Epithelial cell of proximal tubule (primary cell): ENCODE measurements around the gene NRXN2. TPM values are rescaled to one million over a fixed set of nuclear protein-coding genes. Genes with fewer than 3 reads are reported as not detected.

Source experiments
- DNase-seq: peaks from one replicate; pipeline ENCODE4 v3.0.0-alpha.2; 2011; ENCODE audit warnings: low read depth
- H3K4me3 ChIP-seq: 2 replicates; pipeline ENCODE4 v1.5.1; 2011; ENCODE audit warnings: low read depth, mild to moderate bottlenecking, low read length
- CTCF ChIP-seq: conservative IDR thresholded peaks from 2 replicates; pipeline ENCODE4 v1.5.1; 2012; ENCODE audit warnings: low read depth, mild to moderate bottlenecking, low read length
- total RNA-seq: library from RNA; depleted of rRNA; stranded (reverse); fragments of >200 nt; gene quantifications from 2 replicates; pipeline ENCODE4 v1.2.3, GENCODE V29; 2015

The NRXN2 gene
- total RNA-seq, 1 donor from 2014 or later, result not detected

- no peak for DNase-seq
- TF ChIP-seq CTCF, result no peak
- H3K4me3 ChIP-seq, result no peak overlapping the region
These were observed 67.9 kb downstream of the NRXN2 start for GRCh38 chr11:64654958-64655541.

GRCh38 chr11:64654439-64654838 is 68.6 kb downstream of the NRXN2 start:
- no peak for TF ChIP-seq CTCF
- H3K4me3 ChIP-seq, result no peak overlapping the region
- no peak for DNase-seq

GRCh38 chr11:64653388-64653973 is 69.5 kb downstream of the NRXN2 start:
- no peak overlapping the region for H3K4me3 ChIP-seq
- no peak for DNase-seq
- TF ChIP-seq CTCF, result no peak

GRCh38 chr11:64652586-64653387 is 70.2 kb downstream of the NRXN2 start:
- DNase-seq, result no peak
- no peak overlapping the region for H3K4me3 ChIP-seq
- peak; percentile 89 for TF ChIP-seq CTCF

- DNase-seq, result no peak
- peak; percentile 59 for TF ChIP-seq CTCF
- H3K4me3 ChIP-seq, result no peak overlapping the region
These were observed 72.0 kb downstream of the NRXN2 start for GRCh38 chr11:64650923-64651523.

- TF ChIP-seq CTCF, result peak; percentile 76
- no peak overlapping the region for H3K4me3 ChIP-seq
- DNase-seq, result no peak
These were observed 73.7 kb downstream of the NRXN2 start for GRCh38 chr11:64649291-64649697.
